CD14-positive monocyte (primary cell): ENCODE measurements around the gene DGCR6. TPM values are rescaled to one million over a fixed set of nuclear protein-coding genes. Genes with fewer than 3 reads are reported as not detected.
"Not testable (repeated sequence)": the region's sequence is repeated elsewhere in the genome, so short reads cannot be mapped to it uniquely, and the experiment has no call there.

Experiments
- DNase-seq, 3 donors: peaks; one replicate each; pipeline ENCODE4 v3.0.0-alpha.2; 2011 to 2022
- H2AFZ ChIP-seq: 2 replicates; pipeline ENCODE4 v1.6.0; 2012; ENCODE audit warnings: mild to moderate bottlenecking, low read depth, low read length, inconsistent platforms; ENCODE audit not compliant: insufficient read depth, poor library complexity, severe bottlenecking
- H3K27ac ChIP-seq, 2 donors: 1 replicate in 1 of 2; 2 replicates in 1 of 2; pipeline ENCODE4 v1.5.1; 2012 to 2013; ENCODE audit warnings: low read length in 2 of 2, control low read depth in 1 of 2, inconsistent platforms in 1 of 2, low read depth in 1 of 2, mild to moderate bottlenecking in 1 of 2
- H3K27me3 ChIP-seq, 2 donors: one replicate each; pipeline versions ENCODE4 v1.6.0 to v1.6.1; 2011 to 2013; ENCODE audit warnings: low read length in 2 of 2; ENCODE audit not compliant: control insufficient read depth in 2 of 2, insufficient read depth in 2 of 2
- H3K36me3 ChIP-seq, 2 donors: replicated peaks in 1 of 2; 1 replicate in 1 of 2; 2 replicates in 1 of 2; pipeline versions ENCODE4 v1.5.1 to v1.6.1; 2012 to 2013; ENCODE audit warnings: low read length in 2 of 2, control low read depth in 1 of 2, inconsistent platforms in 1 of 2, mild to moderate bottlenecking in 1 of 2; ENCODE audit not compliant: insufficient read depth in 2 of 2, control insufficient read depth in 1 of 2
- H3K4me1 ChIP-seq, 2 donors: 1 replicate in 1 of 2; 2 replicates in 1 of 2; pipeline versions ENCODE4 v1.5.1 to v1.6.1; 2012 to 2013; ENCODE audit warnings: low read length in 2 of 2, control low read depth in 1 of 2, inconsistent platforms in 1 of 2, mild to moderate bottlenecking in 1 of 2, moderate library complexity in 1 of 2; ENCODE audit not compliant: insufficient read depth in 2 of 2, control insufficient read depth in 1 of 2
- H3K4me2 ChIP-seq: replicated peaks from 2 replicates; pipeline ENCODE3; 2012; ENCODE audit warnings: low read length, moderate library complexity, mild to moderate bottlenecking; ENCODE audit not compliant: poor library complexity, severe bottlenecking; ENCODE audit errors: extremely low read depth
- H3K4me3 ChIP-seq, 3 experiments: fragments of 200-600 bp in 1 of 3; sonication (generic) in 1 of 3; replicated peaks in 1 of 3; 1 replicate in 2 of 3; 2 replicates in 1 of 3; pipeline ENCODE4 v1.5.1; 2011 to 2013; ENCODE audit warnings: low read length in 3 of 3, mild to moderate bottlenecking in 3 of 3, control low read depth in 2 of 3, low read depth in 2 of 3, inconsistent platforms in 1 of 3, moderate library complexity in 1 of 3
- H3K79me2 ChIP-seq: 2 replicates; pipeline ENCODE4 v1.6.0; 2012; ENCODE audit warnings: mild to moderate bottlenecking, control low read depth, inconsistent platforms, low read length, moderate library complexity; ENCODE audit not compliant: insufficient read depth
- H3K9ac ChIP-seq: 2 replicates; pipeline ENCODE4 v1.6.0; 2017; ENCODE audit warnings: low read length, mild to moderate bottlenecking; ENCODE audit not compliant: insufficient read depth, poor library complexity, severe bottlenecking
- H3K9me3 ChIP-seq, 2 donors: replicated peaks in 1 of 2; 1 replicate in 1 of 2; 2 replicates in 1 of 2; pipeline versions ENCODE4 v1.5.1 to v1.6.1; 2012 to 2013; ENCODE audit warnings: low read length in 2 of 2, control low read depth in 1 of 2; ENCODE audit not compliant: control insufficient read depth in 1 of 2, insufficient read depth in 1 of 2
- H4K20me1 ChIP-seq: 2 replicates; pipeline ENCODE4 v1.6.0; 2012; ENCODE audit warnings: mild to moderate bottlenecking, low read length, control low read depth, moderate library complexity; ENCODE audit not compliant: insufficient read depth
- H3K27ac Mint-ChIP-seq, 7 donors: one replicate each; pipeline ENCODE4 v1.8.0; 2020; ENCODE audit warnings: mild to moderate bottlenecking in 7 of 7, mixed read lengths in 7 of 7, moderate library complexity in 6 of 7, inconsistent platforms in 2 of 7
- H3K27me3 Mint-ChIP-seq, 3 donors: one replicate each; pipeline ENCODE4 v1.8.0; 2021 to 2022; ENCODE audit warnings: low read depth in 3 of 3, mild to moderate bottlenecking in 3 of 3, mixed read lengths in 3 of 3, moderate library complexity in 3 of 3, inconsistent platforms in 1 of 3
- H3K36me3 Mint-ChIP-seq, 2 donors: one replicate each; pipeline ENCODE4 v1.8.0; 2020; ENCODE audit warnings: mixed read lengths in 2 of 2, inconsistent platforms in 1 of 2, mild to moderate bottlenecking in 1 of 2
- H3K4me1 Mint-ChIP-seq: one replicate; pipeline ENCODE4 v1.8.0; 2020; ENCODE audit warnings: mild to moderate bottlenecking, mixed read lengths
- H3K4me3 Mint-ChIP-seq, 2 donors: one replicate each; pipeline ENCODE4 v1.8.0; 2020; ENCODE audit warnings: mild to moderate bottlenecking in 2 of 2, mixed read lengths in 2 of 2, moderate library complexity in 1 of 2
- H3K9me3 Mint-ChIP-seq, 7 donors: one replicate each; pipeline ENCODE4 v1.8.0; 2020 to 2022; ENCODE audit warnings: mixed read lengths in 7 of 7, mild to moderate bottlenecking in 6 of 7, moderate library complexity in 6 of 7, inconsistent platforms in 2 of 7
- CTCF ChIP-seq: fragments of 200-600 bp; IDR thresholded peaks from one replicate; pipeline ENCODE4 v1.8.0; 2022; ENCODE audit warnings: antibody characterized with exemption, mild to moderate bottlenecking
- WGBS: methylation state at CpG from one replicate; pipeline ENCODE4 v1.1.5; 2013; ENCODE audit warnings: missing lambda C conversion rate; ENCODE audit not compliant: insufficient coverage; 5-methylcytosine and 5-hydroxymethylcytosine counted together
- intact Hi-C, 2 donors: fragments of 100-400 bp; cut with micrococcal nuclease; formaldehyde crosslinking; loops; one replicate each; pipeline versions ENCODE4 v1.15.0 to v1.15.1; 2023
- polyA minus RNA-seq: library from RNA; depleted of rRNA, polyadenylated mRNA; stranded (reverse); fragments of >200 nt; gene quantifications from 2 replicates; pipeline ENCODE4 v1.2.3, GENCODE V29; 2012
- polyA plus RNA-seq, 3 donors: library from polyadenylated mRNA; depleted of rRNA in 1 of 3; unstranded in 2 of 3; stranded (reverse) in 1 of 3; fragments of 300-500 nt in 2 of 3; fragments of >200 nt in 1 of 3; fragmentation: Illumina TruSeq in 2 of 3; gene quantifications; 1 replicate in 2 of 3; 2 replicates in 1 of 3; pipeline ENCODE4 v1.2.3, GENCODE V29; 2012 to 2021
- total RNA-seq, 12 experiments: library from RNA in 1 of 12; stranded (reverse) in 1 of 12; fragments of 120-200 nt in 1 of 12; gene quantifications; one replicate each; pipeline ENCODE4 v1.2.4 and lab custom pipeline; 2013 to 2026; ENCODE audit warnings: mixed read lengths in 6 of 12, inconsistent platforms in 1 of 12

DGCR6 gene
- 7.1 TPM for total RNA-seq (2013)
- 1 to 10 TPM in 1 of 3 donors, under 1 TPM in 2; 0.17 to 5.1 (median 0.36) TPM for polyA plus RNA-seq
- 11.8 and 15.2 TPM in 2 replicates for polyA minus RNA-seq
- 0.05 to 1.5 (median 0.31) reads per million in 11 experiments for total RNA-seq (lab: John Stamatoyannopoulos, UW)

- no peaks in the 10 kb centered on the region for H3K36me3 ChIP-seq
- no peak within 1 kb of the TSS for H2AFZ ChIP-seq
- H3K4me1 Mint-ChIP-seq: no peaks in the 10 kb centered on the region
- H3K4me3 ChIP-seq: no peak within 1 kb of the TSS
- intact Hi-C loops: no loop called here
- no peaks in the 10 kb centered on the region for H3K79me2 ChIP-seq
- no peak within 1 kb of the TSS for H3K9ac ChIP-seq
- no peak for DNase-seq
- H3K4me3 Mint-ChIP-seq: no peak within 1 kb of the TSS
- H4K20me1 ChIP-seq: no peaks in the 10 kb centered on the region
- no peaks in the 10 kb centered on the region for H3K27me3 ChIP-seq
- H3K36me3 Mint-ChIP-seq: no peaks in the 10 kb centered on the region
- H3K27me3 Mint-ChIP-seq: no peaks in the 10 kb centered on the region
- WGBS: no CpG with 5 or more reads among the region's 77 CpGs
- no peaks in the 10 kb centered on the region for H3K9me3 Mint-ChIP-seq
- H3K4me2 ChIP-seq: no peak within 1 kb of the TSS
- H3K9me3 ChIP-seq: no peaks in the 10 kb centered on the region
- H3K4me1 ChIP-seq: no peaks in the 10 kb centered on the region
- TF ChIP-seq CTCF: no peak
- no peak within 1 kb of the TSS for H3K27ac ChIP-seq
- H3K27ac Mint-ChIP-seq: no peak within 1 kb of the TSS
Measured at GRCh38 chr22:18905540-18906409, at the start of gene DGCR6. DGCR6 (plus strand) TSS chr22:18906320; CDS start chr22:18906375, 55 bp downstream.

GRCh38 chr22:18859314-18859713 lies 46.8 kb upstream of the DGCR6 start:
- no CpG with 5 or more reads among the region's 7 CpGs for WGBS
- DNase-seq, H3K4me1 ChIP-seq, H3K9me3 Mint-ChIP-seq, H3K4me3 ChIP-seq, H3K4me3 Mint-ChIP-seq, H3K27me3 ChIP-seq, H3K4me2 ChIP-seq, H3K9ac ChIP-seq, H3K4me1 Mint-ChIP-seq, H3K27ac ChIP-seq, intact Hi-C loops, H3K27me3 Mint-ChIP-seq, H3K27ac Mint-ChIP-seq, H3K36me3 Mint-ChIP-seq, H3K36me3 ChIP-seq, H4K20me1 ChIP-seq, H3K79me2 ChIP-seq, H3K9me3 ChIP-seq, H2AFZ ChIP-seq: not testable (repeated sequence)

GRCh38 chr22:18881260-18881659 lies 24.9 kb upstream of the DGCR6 start:
- H3K27me3 Mint-ChIP-seq, H3K4me3 ChIP-seq, H4K20me1 ChIP-seq, H3K36me3 Mint-ChIP-seq, DNase-seq, H3K4me2 ChIP-seq, H3K9ac ChIP-seq, H3K27ac ChIP-seq, H3K4me1 Mint-ChIP-seq, H3K9me3 ChIP-seq, H2AFZ ChIP-seq, H3K4me3 Mint-ChIP-seq, intact Hi-C loops, H3K36me3 ChIP-seq, H3K4me1 ChIP-seq, H3K9me3 Mint-ChIP-seq, H3K27ac Mint-ChIP-seq, H3K79me2 ChIP-seq, H3K27me3 ChIP-seq: not testable (repeated sequence)
- WGBS: no CpG with 5 or more reads among the region's 3 CpGs

GRCh38 chr22:18884465-18884864 lies 21.7 kb upstream of the DGCR6 start:
- H3K9me3 Mint-ChIP-seq, H3K9ac ChIP-seq, H3K27ac ChIP-seq, intact Hi-C loops, H3K36me3 Mint-ChIP-seq, H3K4me2 ChIP-seq, H3K4me3 Mint-ChIP-seq, H4K20me1 ChIP-seq, H3K4me1 ChIP-seq, H3K27me3 Mint-ChIP-seq, DNase-seq, H3K9me3 ChIP-seq, H3K4me1 Mint-ChIP-seq, H3K4me3 ChIP-seq, H3K36me3 ChIP-seq, H3K27ac Mint-ChIP-seq, H3K27me3 ChIP-seq, H3K79me2 ChIP-seq, H2AFZ ChIP-seq: not testable (repeated sequence)
- no CpG with 5 or more reads among the region's 4 CpGs for WGBS
